OCI-M2 (cell line): ENCODE data around the gene EVI5L.

ENCODE experiments used
- DNase-seq: peaks from one replicate; lab custom pipeline; 2025; ENCODE audit not compliant: unreplicated experiment; lab: John Stamatoyannopoulos, UW

EVI5L gene

GRCh38 chr19:7894612-7895309 is 64.7 kb downstream of the EVI5L start:
- no peak for DNase-seq

- DNase-seq = no peak
These were observed 65.5 kb downstream of the EVI5L start for GRCh38 chr19:7895565-7895964.

GRCh38 chr19:7897292-7897691 is 67.3 kb downstream of the EVI5L start:
- no peak for DNase-seq

- no peak for DNase-seq
These were observed 68.9 kb downstream of the EVI5L start for GRCh38 chr19:7898967-7899366.

- DNase-seq = no peak
These were observed 69.8 kb downstream of the EVI5L start for GRCh38 chr19:7899751-7900378.

GRCh38 chr19:7900401-7900870 is 70.4 kb downstream of the EVI5L start:
- no peak for DNase-seq

- DNase-seq = no peak
These were observed 70.9 kb downstream of the EVI5L start for GRCh38 chr19:7900931-7901330.

- DNase-seq = no peak
These were observed 71.3 kb downstream of the EVI5L start for GRCh38 chr19:7901337-7901736.

- DNase-seq = no peak
These were observed 72.8 kb downstream of the EVI5L start for GRCh38 chr19:7902796-7903243.

- peak; percentile 87 for DNase-seq
These were observed 73.4 kb downstream of the EVI5L start, which contains the start of gene MAP2K7 for GRCh38 chr19:7903244-7904073. MAP2K7 (plus strand) TSS chr19:7903877; CDS start chr19:7903945, 68 bp downstream.

GRCh38 chr19:7904074-7905020 is 74.3 kb downstream of the EVI5L start:
- no peak for DNase-seq

GRCh38 chr19:7905268-7905667 is 75.2 kb downstream of the EVI5L start:
- DNase-seq = no peak

GRCh38 chr19:7905859-7906258 is 75.8 kb downstream of the EVI5L start:
- no peak for DNase-seq

GRCh38 chr19:7907122-7907521 is 77.1 kb downstream of the EVI5L start:
- no peak for DNase-seq

- DNase-seq = no peak
These were observed 77.5 kb downstream of the EVI5L start for GRCh38 chr19:7907544-7907943.

- DNase-seq = no peak
These were observed 78.2 kb downstream of the EVI5L start for GRCh38 chr19:7908078-7908699.

- no peak for DNase-seq
These were observed 78.9 kb downstream of the EVI5L start for GRCh38 chr19:7908742-7909461.

- DNase-seq = no peak
These were observed 79.6 kb downstream of the EVI5L start for GRCh38 chr19:7909471-7910067.
